SH-SY5Y (cell line): ENCODE results near the gene ZNF76.

Source experiments
- GATA2 ChIP-seq: IDR thresholded peaks from 2 replicates; pipeline ENCODE4 v1.6.1; 2011; ENCODE audit warnings: mild to moderate bottlenecking, low read depth, low read length
- GATA3 ChIP-seq: IDR thresholded peaks from 2 replicates; pipeline ENCODE4 v1.6.1; 2011; ENCODE audit warnings: low read depth, mild to moderate bottlenecking, low read length, moderate library complexity

- TF ChIP-seq GATA3 (no peak), GATA2 (no peak)
Measured at GRCh38 chr6:35259948-35260590, 534 bp downstream of the ZNF76 start.
